PFSK-1 (cell line): Measurements from ENCODE around the gene PTCRA.
A peak's percentile ranks its signal among the peaks of the same experiment; 100 is the strongest.

Experiments
- FOXP2 ChIP-seq: optimal IDR thresholded peaks from 2 replicates; pipeline ENCODE3; 2011; ENCODE audit warnings: borderline replicate concordance, control low read depth, inconsistent platforms; ENCODE audit not compliant: insufficient read depth; ENCODE audit errors: extremely low read length, extremely low read depth
- POLR2AphosphoS5 ChIP-seq: IDR thresholded peaks from 2 replicates; pipeline ENCODE4 v1.6.1; 2012; ENCODE audit warnings: low read depth, mild to moderate bottlenecking, control low read depth, low read length, moderate library complexity
- REST ChIP-seq, 2 experiments: IDR thresholded peaks; 2 replicates each; pipeline versions ENCODE4 v1.6.1 to v1.8.0; 2011 to 2012; ENCODE audit warnings: low read depth in 2 of 2, low read length in 2 of 2, control low read depth in 1 of 2, inconsistent platforms in 1 of 2, mild to moderate bottlenecking in 1 of 2, moderate library complexity in 1 of 2; ENCODE audit not compliant: insufficient read depth in 1 of 2
- SIN3A ChIP-seq: IDR thresholded peaks from 2 replicates; pipeline ENCODE4 v1.6.1; 2012; ENCODE audit warnings: mild to moderate bottlenecking, low read length, moderate library complexity, borderline replicate concordance; ENCODE audit not compliant: insufficient read depth
- TAF1 ChIP-seq: IDR thresholded peaks from 2 replicates; pipeline ENCODE4 v1.6.1; 2012; ENCODE audit warnings: low read length, control low read depth, borderline replicate concordance; ENCODE audit not compliant: insufficient read depth

Gene PTCRA

GRCh38 chr6:42877695-42878094 lies 38.2 kb upstream of the PTCRA start:
- no peak for TF ChIP-seq SIN3A
- TF ChIP-seq REST (IDR thresholded peaks at IDR 0.05; ENCODE audit: insufficient read depth in 1 of 2, low read depth in 2 of 2, low read length in 2 of 2): no peak
- no peak for TF ChIP-seq TAF1
- TF ChIP-seq FOXP2: no peak
- TF ChIP-seq POLR2AphosphoS5: no peak

- TF ChIP-seq POLR2AphosphoS5: peak; percentile 98
- TF ChIP-seq TAF1: peak; percentile 94
- TF ChIP-seq SIN3A: peak; percentile 70; the same call in 1 of the 2 replicates
- peak in 1 of 2 experiments; percentile 79; a peak in 1 of 4 replicates for TF ChIP-seq REST (IDR thresholded peaks at IDR 0.05; ENCODE audit: insufficient read depth in 1 of 2, low read depth in 2 of 2, low read length in 2 of 2)
- peak; percentile 81 for TF ChIP-seq FOXP2
Observed at GRCh38 chr6:42879372-42880239, 36.2 kb upstream of the PTCRA start, which contains the start of gene RPL7L1. TSS of gene RPL7L1 (plus strand) at chr6:42879616. CDS start at chr6:42879911, 295 bp downstream.

GRCh38 chr6:42885702-42886101 lies 30.2 kb upstream of the PTCRA start:
- TF ChIP-seq TAF1: no peak

- TF ChIP-seq REST (IDR thresholded peaks at IDR 0.05; ENCODE audit: insufficient read depth in 1 of 2, low read depth in 2 of 2, low read length in 2 of 2): no peak
- no peak for TF ChIP-seq TAF1
- no peak for TF ChIP-seq POLR2AphosphoS5
- TF ChIP-seq SIN3A: no peak
- TF ChIP-seq FOXP2: no peak
Observed at GRCh38 chr6:42889815-42890214, 26.0 kb upstream of the PTCRA start.

- TF ChIP-seq FOXP2 (peak; percentile 92), REST (IDR thresholded peaks at IDR 0.05; ENCODE audit: insufficient read depth in 1 of 2, low read depth in 2 of 2, low read length in 2 of 2) (no peak), POLR2AphosphoS5 (peak; percentile 99), SIN3A (peak; percentile 67; the same call in 1 of the 2 replicates), TAF1 (peak; percentile 94)
Observed at GRCh38 chr6:42890311-42891198, 25.3 kb upstream of the PTCRA start.
